Measurements from ENCODE around the gene C2orf76.

DNA sequence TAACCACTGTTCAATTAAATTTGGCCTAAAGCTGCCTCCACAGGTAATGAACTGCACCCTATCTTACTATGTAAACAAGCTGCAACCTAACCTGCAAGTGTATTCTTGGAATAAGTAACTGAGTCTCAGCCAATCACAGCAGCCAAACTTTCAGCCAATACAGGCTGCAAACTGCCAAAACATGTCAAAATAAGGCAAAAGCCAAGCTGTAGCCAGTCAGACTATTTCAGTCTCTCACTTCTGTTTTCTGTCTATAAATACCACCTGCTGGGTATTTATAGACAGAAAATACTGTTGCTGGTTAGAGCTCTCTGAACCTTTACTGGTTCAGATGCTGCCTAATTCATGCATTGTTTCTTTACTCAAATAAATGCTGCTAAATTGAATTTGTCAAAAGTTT lies 14.3 kb downstream of the C2orf76 start:
- TF ChIP-seq, protein P1, sequence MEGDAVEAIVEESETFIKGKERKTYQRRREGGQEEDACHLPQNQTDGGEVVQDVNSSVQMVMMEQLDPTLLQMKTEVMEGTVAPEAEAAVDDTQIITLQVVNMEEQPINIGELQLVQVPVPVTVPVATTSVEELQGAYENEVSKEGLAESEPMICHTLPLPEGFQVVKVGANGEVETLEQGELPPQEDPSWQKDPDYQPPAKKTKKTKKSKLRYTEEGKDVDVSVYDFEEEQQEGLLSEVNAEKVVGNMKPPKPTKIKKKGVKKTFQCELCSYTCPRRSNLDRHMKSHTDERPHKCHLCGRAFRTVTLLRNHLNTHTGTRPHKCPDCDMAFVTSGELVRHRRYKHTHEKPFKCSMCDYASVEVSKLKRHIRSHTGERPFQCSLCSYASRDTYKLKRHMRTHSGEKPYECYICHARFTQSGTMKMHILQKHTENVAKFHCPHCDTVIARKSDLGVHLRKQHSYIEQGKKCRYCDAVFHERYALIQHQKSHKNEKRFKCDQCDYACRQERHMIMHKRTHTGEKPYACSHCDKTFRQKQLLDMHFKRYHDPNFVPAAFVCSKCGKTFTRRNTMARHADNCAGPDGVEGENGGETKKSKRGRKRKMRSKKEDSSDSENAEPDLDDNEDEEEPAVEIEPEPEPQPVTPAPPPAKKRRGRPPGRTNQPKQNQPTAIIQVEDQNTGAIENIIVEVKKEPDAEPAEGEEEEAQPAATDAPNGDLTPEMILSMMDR (IDR thresholded peaks at IDR 0.05) = no peak
- no peak for TF ChIP-seq POLR2A (IDR thresholded peaks at IDR 0.05; ENCODE audit: low read depth)

Measured in esophagus muscularis mucosa (tissue), 3 donors.